Neural progenitor cell (in vitro differentiated cells): ENCODE measurements around the gene JMJD7. TPM values are rescaled to one million over a fixed set of nuclear protein-coding genes. Genes with fewer than 3 reads are reported as not detected.

Experiments used
- DNase-seq: peaks from one replicate; pipeline ENCODE4 v3.0.0-alpha.2; 2016; ENCODE audit warnings: low spot score
- H2AFZ ChIP-seq: fragments of 200-600 bp; sonication (generic); replicated peaks from 2 replicates; pipeline ENCODE4 v1.6.1; 2016; ENCODE audit warnings: antibody characterized with exemption
- H3F3A ChIP-seq: fragments of 200-600 bp; sonication (generic); 2 replicates; pipeline ENCODE4 v1.6.1; 2016; ENCODE audit warnings: antibody characterized with exemption, low read depth
- H3K27ac ChIP-seq: fragments of 200-600 bp; sonication (generic); 2 replicates; pipeline ENCODE4 v1.5.1; 2016; ENCODE audit warnings: mild to moderate bottlenecking
- H3K27me3 ChIP-seq: fragments of 200-600 bp; sonication (generic); 2 replicates; pipeline ENCODE4 v1.6.1; 2016; ENCODE audit warnings: mild to moderate bottlenecking, moderate library complexity
- H3K36me3 ChIP-seq: fragments of 200-600 bp; sonication (generic); 2 replicates; pipeline ENCODE4 v1.5.1; 2016
- H3K4me1 ChIP-seq: fragments of 200-600 bp; sonication (generic); 2 replicates; pipeline ENCODE4 v1.6.1; 2016; ENCODE audit warnings: mixed run types
- H3K4me2 ChIP-seq: fragments of 200-600 bp; sonication (generic); 2 replicates; pipeline ENCODE4 v1.6.1; 2016
- H3K4me3 ChIP-seq: fragments of 200-600 bp; sonication (generic); 2 replicates; pipeline ENCODE4 v1.5.1; 2016
- H3K79me2 ChIP-seq: fragments of 200-600 bp; sonication (generic); 2 replicates; pipeline ENCODE4 v1.6.1; 2016; ENCODE audit warnings: low read depth
- H3K9ac ChIP-seq: fragments of 200-600 bp; sonication (generic); 2 replicates; pipeline ENCODE4 v1.6.1; 2016
- H3K9me3 ChIP-seq: fragments of 200-600 bp; sonication (generic); 2 replicates; pipeline ENCODE4 v1.5.1; 2016; ENCODE audit warnings: low read depth
- H4K20me1 ChIP-seq: fragments of 200-600 bp; sonication (generic); 2 replicates; pipeline ENCODE4 v1.6.1; 2016; ENCODE audit warnings: low read depth
- H3K27ac Mint-ChIP-seq: 3 replicates; pipeline ENCODE4 v1.8.0; 2021; ENCODE audit warnings: mixed read lengths
- H3K27me3 Mint-ChIP-seq: 2 replicates; pipeline ENCODE4 v1.8.0; 2022; ENCODE audit warnings: low read depth, mild to moderate bottlenecking, inconsistent platforms, moderate library complexity, mixed read lengths; ENCODE audit not compliant: insufficient read depth
- H3K36me3 Mint-ChIP-seq: 3 replicates; pipeline ENCODE4 v1.8.0; 2021; ENCODE audit warnings: mixed read lengths
- H3K4me1 Mint-ChIP-seq: 3 replicates; pipeline ENCODE4 v1.8.0; 2021; ENCODE audit warnings: mixed read lengths
- H3K4me3 Mint-ChIP-seq: 3 replicates; pipeline ENCODE4 v1.8.0; 2021; ENCODE audit warnings: mild to moderate bottlenecking, moderate library complexity, mixed read lengths
- H3K9me3 Mint-ChIP-seq: 3 replicates; pipeline ENCODE4 v1.8.0; 2020; ENCODE audit warnings: mixed read lengths
- CTCF ChIP-seq: fragments of 200-600 bp; sonication (generic); IDR thresholded peaks from 2 replicates; pipeline ENCODE4 v1.5.1; 2017; ENCODE audit warnings: antibody characterized with exemption, mild to moderate bottlenecking
- EZH2 ChIP-seq: fragments of 200-600 bp; sonication (generic); IDR thresholded peaks from 2 replicates; pipeline ENCODE4 v1.6.1; 2017; ENCODE audit warnings: antibody characterized with exemption, mild to moderate bottlenecking, moderate library complexity
- EZH2phosphoT487 ChIP-seq: fragments of 200-600 bp; sonication (generic); IDR thresholded peaks from 2 replicates; pipeline ENCODE4 v1.6.1; 2017; ENCODE audit warnings: antibody characterized with exemption
- total RNA-seq: library from RNA; depleted of rRNA; stranded (reverse); fragments of >200 nt; gene quantifications from 2 replicates; pipeline ENCODE4 v1.2.3, GENCODE V29; 2015; ENCODE audit warnings: low replicate concordance

The JMJD7 gene
- total RNA-seq, 1 donor from 2014 or later: 13.4 TPM

- TF ChIP-seq CTCF (no peak), EZH2 (no peak), EZH2phosphoT487 (no peak)
- no peak for DNase-seq
- H3K79me2 ChIP-seq: no peaks in the 10 kb centered on the region
- no peaks in the 10 kb centered on the region for H3K27me3 ChIP-seq
- Mint-ChIP-seq H3K27me3 (peaks cover 2% of the 10 kb centered on the region), H3K36me3 (peaks cover 12% of the 10 kb centered on the region), H3K4me3 (no peak overlapping the region), H3K4me1 (peaks cover 5% of the 10 kb centered on the region), H3K27ac (no peak overlapping the region), H3K9me3 (no peaks in the 10 kb centered on the region)
- no peak overlapping the region for H3K4me2 ChIP-seq
- H3K4me3 ChIP-seq: no peak overlapping the region
- H3K36me3 ChIP-seq: no peaks in the 10 kb centered on the region
- no peaks in the 10 kb centered on the region for H4K20me1 ChIP-seq
- no peak overlapping the region for H3K9ac ChIP-seq
- no peaks in the 10 kb centered on the region for H3F3A ChIP-seq
- H3K27ac ChIP-seq: no peak overlapping the region
- no peak overlapping the region for H2AFZ ChIP-seq
- H3K4me1 ChIP-seq: no peaks in the 10 kb centered on the region
- H3K9me3 ChIP-seq: no peaks in the 10 kb centered on the region
Observed at GRCh38 chr15:41844814-41845213, 16.9 kb downstream of the JMJD7 start.

GRCh38 chr15:41847206-41847605, 19.3 kb downstream of the JMJD7 start:
- Mint-ChIP-seq H3K4me1 (peaks cover 5% of the 10 kb centered on the region), H3K4me3 (no peak overlapping the region), H3K9me3 (no peaks in the 10 kb centered on the region), H3K36me3 (peaks cover 12% of the 10 kb centered on the region), H3K27me3 (peaks cover 2% of the 10 kb centered on the region), H3K27ac (no peak overlapping the region)
- Histone ChIP-seq H3K79me2 (no peaks in the 10 kb centered on the region), H3K9me3 (no peaks in the 10 kb centered on the region), H3K4me2 (no peak overlapping the region), H3K4me1 (no peaks in the 10 kb centered on the region), H2AFZ (no peak overlapping the region), H3K9ac (no peak overlapping the region), H3K36me3 (no peaks in the 10 kb centered on the region), H4K20me1 (no peaks in the 10 kb centered on the region), H3K27me3 (no peaks in the 10 kb centered on the region), H3K4me3 (no peak overlapping the region), H3F3A (no peaks in the 10 kb centered on the region), H3K27ac (no peak overlapping the region)
- no peak for TF ChIP-seq CTCF
- TF ChIP-seq EZH2: no peak
- TF ChIP-seq EZH2phosphoT487: no peak
- DNase-seq: no peak

DNA sequence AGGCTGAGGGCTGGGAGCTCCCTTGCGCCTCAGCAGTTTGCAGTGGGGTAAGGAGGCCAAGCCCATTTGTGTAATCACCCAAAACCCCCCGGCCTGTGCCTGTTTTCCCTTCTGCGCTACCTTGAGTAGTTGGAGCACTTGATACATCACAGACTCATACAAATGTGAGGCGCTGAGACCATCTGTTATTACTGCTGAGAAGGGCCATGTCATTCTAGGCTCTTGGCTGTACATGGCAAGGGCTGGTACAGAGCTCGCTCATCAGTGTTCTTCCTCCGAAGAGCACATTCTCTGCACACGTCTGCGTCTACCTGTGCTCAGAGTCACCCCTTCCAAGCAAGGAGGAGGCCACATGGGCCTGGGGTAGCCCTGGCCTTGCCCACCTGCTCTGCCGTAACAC, 20.1 kb downstream of the JMJD7 start:
- H3K9me3 ChIP-seq: no peaks in the 10 kb centered on the region
- Mint-ChIP-seq H3K27ac (no peak overlapping the region), H3K4me3 (no peak overlapping the region), H3K36me3 (peaks cover 12% of the 10 kb centered on the region), H3K27me3 (peaks cover 2% of the 10 kb centered on the region), H3K4me1 (no peaks in the 10 kb centered on the region), H3K9me3 (no peaks in the 10 kb centered on the region)
- TF ChIP-seq CTCF (no peak), EZH2 (no peak), EZH2phosphoT487 (no peak)
- no peaks in the 10 kb centered on the region for H3K36me3 ChIP-seq
- no peak overlapping the region for H3K9ac ChIP-seq
- DNase-seq: no peak
- no peak overlapping the region for H2AFZ ChIP-seq
- no peak overlapping the region for H3K4me3 ChIP-seq
- no peak overlapping the region for H3K4me2 ChIP-seq
- H4K20me1 ChIP-seq: no peaks in the 10 kb centered on the region
- no peaks in the 10 kb centered on the region for H3K4me1 ChIP-seq
- H3K27me3 ChIP-seq: no peaks in the 10 kb centered on the region
- H3F3A ChIP-seq: no peaks in the 10 kb centered on the region
- H3K27ac ChIP-seq: no peak overlapping the region
- H3K79me2 ChIP-seq: no peaks in the 10 kb centered on the region
